ENCODE measurements around the gene SNTN.
"Not testable (repeated sequence)": the region's sequence is repeated elsewhere in the genome, so short reads cannot be mapped to it uniquely, and the experiment has no call there.

Gene SNTN

DNA sequence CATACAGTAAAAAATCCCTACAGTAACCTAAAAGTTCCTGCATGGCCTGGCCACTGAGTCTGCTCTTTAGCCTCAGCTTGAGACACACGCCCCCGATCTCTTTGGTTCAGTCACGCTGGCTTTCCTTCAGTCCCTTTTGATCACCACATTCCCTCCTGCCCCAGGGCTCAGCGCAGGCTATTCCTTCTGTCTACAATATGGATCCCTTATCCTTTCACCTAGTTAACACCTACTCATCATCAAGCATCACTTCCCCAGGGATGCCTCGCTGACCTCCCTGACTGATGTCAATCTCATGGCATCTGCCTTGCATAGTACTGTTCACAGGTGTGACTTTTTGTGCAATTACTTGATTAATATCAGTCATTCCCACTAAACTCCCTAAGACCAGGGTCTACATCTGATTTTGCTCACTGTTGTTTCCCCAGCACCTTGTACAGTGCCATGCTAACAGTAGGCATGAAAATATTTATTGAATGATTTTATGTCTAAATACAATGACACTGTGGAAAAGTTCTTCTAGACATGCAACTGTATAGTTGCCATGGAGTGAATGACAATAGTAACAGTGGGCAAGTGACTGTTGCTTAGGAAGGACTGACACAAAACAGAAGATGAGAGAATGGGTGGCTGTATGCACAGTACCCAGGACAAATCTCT lies at the start of gene SNTN:
Gene SNTN, plus strand, starts transcription at position 610 of the 660 bp plus-strand sequence. Its CDS starts 13 bp downstream, at position 623.
- DNase-seq (ENCODE audit: low read depth in 2 of 2, low spot score in 1 of 2), result no peak

DNA sequence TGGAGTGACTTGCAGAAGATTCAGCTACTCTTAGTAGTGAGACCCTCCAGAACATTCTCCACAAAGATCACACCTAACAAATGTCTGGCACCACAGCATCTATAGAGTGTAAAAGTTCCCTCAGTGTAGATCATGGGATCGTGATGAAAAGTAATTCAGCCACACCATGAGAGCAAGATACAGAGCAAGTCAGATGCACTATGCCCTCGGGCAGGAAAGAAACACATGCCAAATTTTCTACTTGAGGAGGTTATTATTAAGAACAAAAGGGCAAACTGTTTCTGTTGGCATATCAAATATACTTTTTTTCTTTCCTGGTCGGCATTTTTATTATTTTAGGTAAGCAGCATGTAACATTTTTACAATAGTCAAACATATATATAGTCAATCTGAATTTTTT lies 44.8 kb upstream of the SNTN start:
- DNase-seq (ENCODE audit: low read depth in 2 of 2, low spot score in 1 of 2), result no peak

DNA sequence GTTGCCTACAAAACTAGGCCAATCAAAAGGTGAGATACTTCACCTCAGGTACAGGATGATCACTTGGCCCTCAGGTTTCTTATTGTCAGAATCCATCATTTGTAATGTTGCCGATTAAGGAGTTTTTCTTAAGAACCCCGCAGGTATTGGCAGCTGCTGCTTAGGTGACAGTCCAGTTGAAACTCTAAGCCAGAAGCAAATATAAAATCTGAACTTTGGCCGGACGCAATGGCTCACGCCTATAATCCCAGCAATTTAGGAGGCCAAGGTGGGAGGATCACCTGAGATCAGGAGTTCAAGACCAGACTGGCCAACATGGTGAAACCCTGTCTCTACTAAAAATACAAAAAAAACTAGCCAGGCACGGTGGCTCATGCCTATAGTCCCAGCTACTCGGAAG lies 43.1 kb upstream of the SNTN start:
- no peak for DNase-seq (ENCODE audit: low read depth in 2 of 2, low spot score in 1 of 2)

DNA sequence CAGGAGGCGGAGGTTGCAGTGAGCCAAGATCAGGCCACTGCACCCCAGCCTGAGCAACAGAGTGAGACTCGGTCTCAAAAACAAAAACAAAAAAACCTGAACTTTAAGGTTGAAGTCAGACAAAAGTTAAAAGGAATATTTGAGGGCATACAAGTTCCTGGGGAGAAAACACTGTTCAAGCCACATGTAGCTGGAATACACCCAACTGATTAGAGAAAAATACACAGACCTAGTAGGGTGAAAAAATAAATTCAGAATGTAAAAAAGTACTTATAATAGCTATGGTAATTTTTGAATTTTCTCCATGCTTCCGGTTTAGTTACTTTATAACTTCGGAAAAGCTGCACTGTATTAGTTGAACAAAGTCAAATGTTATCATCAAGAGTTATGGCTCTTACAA lies 42.6 kb upstream of the SNTN start:
- no peak for DNase-seq (ENCODE audit: low read depth in 2 of 2, low spot score in 1 of 2)

DNA sequence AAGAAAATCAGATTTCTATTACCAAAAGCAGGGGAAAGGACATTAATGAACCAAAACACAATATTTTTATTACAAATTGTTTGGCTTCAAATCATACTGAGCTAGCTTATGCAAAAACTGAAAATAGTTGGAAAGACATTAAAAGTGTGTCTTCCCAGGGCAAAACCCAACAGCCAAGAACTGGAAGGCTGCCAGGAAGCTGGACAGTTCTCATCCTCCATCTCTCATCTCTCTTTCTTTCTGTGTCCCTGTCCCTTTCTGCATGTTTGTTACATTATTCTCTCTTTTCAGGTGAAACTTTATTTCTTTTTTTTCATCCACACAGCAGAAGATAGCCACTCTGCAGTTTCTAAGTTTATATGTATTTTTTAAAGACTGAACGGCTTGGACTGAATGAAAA lies 41.1 kb upstream of the SNTN start:
- no peak for DNase-seq (ENCODE audit: low read depth in 2 of 2, low spot score in 1 of 2)

DNA sequence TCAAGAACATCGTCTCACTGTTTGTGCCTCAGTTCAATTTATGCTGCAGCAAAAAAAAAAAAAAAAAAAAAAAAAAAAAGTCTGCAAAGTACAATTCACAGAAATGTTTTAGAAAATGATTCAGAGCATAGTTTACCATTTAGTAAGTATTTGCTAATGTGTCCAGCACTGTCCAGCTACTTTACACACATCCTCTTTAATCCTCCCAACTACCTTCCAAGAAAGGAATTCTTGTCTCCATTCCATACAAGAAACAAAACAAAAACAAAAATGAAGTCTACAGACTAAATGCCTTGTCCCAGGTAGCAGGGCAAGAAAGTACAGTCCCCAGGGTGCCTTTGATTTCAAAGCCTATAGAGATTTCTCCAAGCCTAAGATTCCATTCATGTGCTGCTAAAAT lies 38.9 kb upstream of the SNTN start:
- no peak for DNase-seq (ENCODE audit: low read depth in 2 of 2, low spot score in 1 of 2)

DNA sequence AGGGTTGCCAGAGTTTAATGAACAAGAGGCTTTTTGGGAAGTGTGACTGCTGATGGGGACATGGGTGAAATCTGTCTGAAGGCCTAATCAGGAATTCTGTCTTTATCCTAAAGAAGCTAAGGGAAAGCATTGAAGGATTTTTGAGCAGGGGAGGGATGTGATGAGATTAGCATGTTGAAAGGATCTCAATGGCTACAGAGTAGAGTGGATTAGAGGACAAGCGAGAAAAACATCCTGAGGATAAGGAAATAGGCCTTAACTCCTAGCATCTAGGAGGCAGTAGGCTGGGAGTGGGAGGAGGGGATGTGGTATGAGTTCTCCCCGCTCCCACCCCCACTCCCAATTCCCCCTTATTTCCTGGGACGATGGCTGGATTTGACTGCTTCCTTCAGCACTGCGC lies 35.1 kb upstream of the SNTN start:
- DNase-seq (ENCODE audit: low read depth in 2 of 2, low spot score in 1 of 2), result no peak

DNA sequence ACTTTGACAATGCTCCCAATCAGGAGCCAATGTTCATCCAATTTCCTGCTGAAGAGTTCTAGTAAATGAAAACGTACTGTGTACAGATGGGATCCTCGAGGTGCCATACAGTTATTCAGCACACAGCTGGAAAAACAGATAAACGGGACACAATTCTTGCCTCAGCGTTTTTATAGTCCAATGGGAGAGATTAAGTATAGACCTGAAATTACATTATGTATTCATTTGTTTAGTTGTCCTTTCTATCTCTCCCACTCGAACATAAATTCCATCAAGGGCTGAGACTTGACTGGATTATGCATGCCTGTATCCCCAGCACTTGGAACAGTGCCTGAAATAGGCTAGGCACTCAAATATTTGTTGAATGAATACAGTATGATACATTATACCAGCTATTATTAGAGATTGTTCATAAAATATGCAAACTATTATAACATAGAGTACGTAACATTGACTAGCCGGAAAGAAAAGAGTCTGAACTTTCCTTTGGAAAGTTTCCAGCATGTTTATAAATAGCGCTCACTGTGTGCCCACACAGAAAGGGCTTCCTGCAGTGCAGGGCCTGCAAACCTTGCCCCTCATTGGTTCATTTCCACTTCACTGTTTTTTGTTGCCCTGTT lies 27.4 kb upstream of the SNTN start:
- DNase-seq (ENCODE audit: low read depth in 2 of 2, low spot score in 1 of 2), result no peak

DNA sequence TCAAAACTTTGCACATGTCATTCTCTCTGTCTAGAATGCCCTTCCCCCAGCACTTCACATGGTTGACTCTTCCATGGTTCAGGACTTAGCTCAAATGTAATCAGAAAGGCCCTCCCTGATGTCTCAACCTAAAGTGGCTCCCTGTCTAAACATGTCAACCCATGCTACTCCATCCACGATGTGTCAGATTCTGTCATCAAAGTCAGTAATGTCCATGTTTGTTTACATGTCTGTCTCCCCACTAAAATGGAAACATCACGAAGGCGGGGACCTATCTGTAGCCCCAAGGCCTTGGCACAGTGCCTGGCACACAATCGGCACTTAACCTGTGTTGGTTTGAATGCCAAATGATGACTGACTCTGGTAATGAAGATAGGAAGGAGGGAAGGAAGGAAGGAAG lies 20.8 kb upstream of the SNTN start:
- no peak for DNase-seq (ENCODE audit: low read depth in 2 of 2, low spot score in 1 of 2)

DNA sequence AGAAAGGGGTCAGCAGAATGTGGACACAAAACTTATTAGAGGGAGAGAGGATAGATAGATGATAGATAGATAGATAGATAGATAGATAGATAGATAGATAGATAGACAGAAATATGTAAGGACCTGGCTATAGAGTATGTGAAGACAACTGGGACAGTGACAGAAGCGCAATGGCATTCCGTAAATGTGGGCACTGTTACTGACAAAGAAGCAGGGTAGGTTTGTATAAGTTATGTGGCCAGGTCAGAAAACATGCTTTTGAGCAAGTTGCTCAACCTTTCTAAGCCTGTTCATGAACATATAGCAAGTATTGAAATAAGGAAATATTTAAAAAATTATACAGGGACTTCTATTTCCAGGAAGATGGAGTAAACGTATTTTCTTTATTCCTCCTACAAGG lies 17.3 kb upstream of the SNTN start:
- no peak for DNase-seq (ENCODE audit: low read depth in 2 of 2, low spot score in 1 of 2)

DNA sequence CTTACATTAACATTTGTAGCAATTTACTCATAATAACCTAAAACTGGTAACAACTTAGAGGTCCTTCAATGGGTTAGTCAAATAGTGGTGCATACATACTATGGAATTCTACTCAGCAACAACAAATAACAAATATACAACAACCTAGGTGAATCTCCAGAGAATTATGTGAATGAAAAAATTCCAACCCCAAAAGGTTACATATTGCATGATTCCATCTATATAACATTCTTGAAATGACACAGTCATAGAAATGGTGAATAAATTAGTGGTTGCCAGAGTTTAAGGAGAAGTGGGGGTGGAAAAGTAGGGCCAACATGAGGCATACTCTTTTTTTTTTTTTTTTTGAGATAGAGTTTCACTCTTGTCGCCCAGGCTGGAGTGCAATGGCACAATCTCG lies 12.7 kb upstream of the SNTN start:
- DNase-seq (ENCODE audit: low read depth in 2 of 2, low spot score in 1 of 2), result no peak

DNA sequence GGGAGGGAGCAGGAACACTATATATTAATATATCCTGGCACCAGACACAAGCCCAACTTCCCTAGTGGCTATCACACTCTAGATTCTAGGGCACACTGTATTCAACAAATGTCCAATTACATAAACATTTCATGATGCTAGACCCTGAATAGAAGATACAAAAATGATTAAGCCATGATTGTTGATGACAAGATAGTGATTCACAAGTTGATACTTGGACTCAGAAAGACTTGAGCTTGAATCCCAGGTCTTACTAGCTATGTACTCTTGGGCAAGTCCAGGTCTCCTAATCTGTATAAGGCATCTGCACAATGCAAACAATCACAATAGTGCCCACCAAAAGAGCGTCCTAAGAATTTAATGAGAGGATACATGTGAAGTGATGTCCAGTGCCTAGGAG lies 10.0 kb upstream of the SNTN start:
- DNase-seq (ENCODE audit: low read depth in 2 of 2, low spot score in 1 of 2), result no peak

DNA sequence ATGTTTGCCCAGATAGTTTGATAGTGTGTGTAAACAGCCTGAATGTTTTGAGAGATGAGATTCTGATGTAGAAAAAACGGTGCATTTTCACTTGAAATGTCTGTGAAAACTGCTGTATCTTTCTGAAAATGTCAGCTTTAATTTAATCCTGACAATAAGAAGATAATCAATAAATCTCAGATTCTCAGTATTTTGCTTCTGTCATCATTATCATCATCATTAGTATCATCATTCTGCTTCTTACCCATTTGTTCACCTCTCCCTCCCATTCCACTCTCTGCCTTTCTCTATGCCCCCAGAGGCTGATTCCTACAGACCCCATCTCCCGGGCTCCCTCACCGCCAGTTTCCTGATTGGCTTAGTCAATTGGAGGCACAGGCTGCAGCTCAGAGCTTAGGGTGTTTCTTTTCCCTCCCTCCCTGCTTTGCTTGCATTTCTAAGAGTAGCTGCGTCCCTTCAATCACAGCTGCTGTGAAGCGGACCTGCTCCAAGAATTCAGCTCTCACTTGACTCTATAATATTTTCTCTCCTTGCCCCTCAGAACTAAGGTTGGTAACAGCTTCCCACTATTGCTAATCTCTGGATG lies 8.2 kb upstream of the SNTN start:
- DNase-seq (ENCODE audit: low read depth in 2 of 2, low spot score in 1 of 2), result no peak

DNA sequence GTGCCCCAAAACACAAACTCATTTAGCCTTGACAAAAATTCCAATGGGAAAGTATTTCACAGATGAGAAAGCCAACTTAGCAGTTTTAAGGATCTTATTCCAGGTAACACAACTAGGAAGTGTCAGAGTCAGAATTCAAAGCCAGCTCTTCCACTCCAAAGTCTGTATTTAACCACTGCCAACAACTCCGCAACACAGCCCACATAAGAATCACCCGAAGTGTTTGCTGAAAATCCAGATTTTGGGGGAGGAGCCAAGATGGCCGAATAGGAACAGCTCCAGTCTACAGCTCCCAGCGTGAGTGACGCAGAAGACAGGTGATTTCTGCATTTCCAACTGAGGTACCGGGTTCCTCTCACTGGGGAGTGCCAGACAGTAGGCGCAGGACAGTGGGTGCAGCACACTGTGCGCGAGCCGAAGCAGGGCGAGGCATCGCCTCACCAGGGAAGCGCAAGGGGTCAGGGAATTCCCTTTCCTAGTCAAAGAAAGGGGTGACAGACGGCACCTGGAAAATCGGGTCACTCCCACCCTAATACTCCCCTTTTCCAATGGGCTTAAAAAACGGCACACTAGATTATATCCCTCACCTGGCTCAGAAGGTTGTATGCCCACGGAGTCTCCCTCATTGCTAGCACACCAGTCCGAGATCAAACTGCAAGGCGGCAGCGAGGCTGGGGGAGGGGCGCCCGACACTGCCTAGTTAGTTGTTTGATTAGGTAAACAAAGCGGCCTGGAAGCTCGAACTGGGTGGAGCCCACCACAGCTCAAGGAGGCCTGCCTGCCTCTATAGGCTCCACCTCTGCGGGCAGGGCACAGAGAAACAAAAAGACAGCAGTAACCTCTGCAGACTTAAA lies 7.3 kb upstream of the SNTN start:
- not testable (repeated sequence) for DNase-seq (ENCODE audit: low read depth in 2 of 2, low spot score in 1 of 2)

DNA sequence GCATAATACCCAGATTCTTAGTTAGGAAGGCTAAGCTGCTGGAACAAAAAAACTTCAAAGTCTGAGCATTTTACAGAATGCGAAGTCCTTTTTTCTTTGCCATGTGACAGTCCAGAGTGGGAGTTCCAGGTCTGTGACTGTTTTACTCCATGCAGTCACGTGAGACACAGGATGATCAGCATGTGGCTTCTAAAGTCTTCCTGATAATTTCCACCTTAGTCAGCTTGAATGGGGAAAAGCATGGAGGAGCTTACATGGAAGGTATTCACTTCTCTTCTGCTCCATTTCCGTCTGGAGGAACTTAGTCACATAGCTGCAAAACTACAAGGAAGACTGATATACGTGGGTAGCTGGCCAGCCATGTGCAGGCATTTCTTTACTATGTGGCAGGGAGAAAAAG lies 1.7 kb downstream of the SNTN start:
- DNase-seq (ENCODE audit: low read depth in 2 of 2, low spot score in 1 of 2), result no peak

DNA sequence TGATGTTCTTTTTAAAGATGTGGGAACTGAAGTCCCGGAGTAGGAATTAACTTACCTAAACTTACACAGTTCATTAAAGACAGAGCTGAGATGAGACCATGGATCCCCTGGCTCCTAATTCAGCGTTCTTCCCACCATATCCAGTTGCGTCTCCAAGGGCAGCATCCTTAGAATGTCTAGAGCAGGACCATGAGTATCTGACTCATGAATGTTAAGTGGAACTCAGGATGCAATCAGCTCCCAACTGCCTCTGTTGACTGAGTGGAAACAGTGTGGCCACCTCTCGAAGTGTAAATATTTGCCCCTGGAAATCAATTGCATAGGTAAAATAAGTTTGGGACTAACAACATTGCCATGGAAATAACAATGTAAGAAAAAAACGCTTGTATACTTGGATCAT lies 2.5 kb downstream of the SNTN start:
- no peak for DNase-seq (ENCODE audit: low read depth in 2 of 2, low spot score in 1 of 2)

DNA sequence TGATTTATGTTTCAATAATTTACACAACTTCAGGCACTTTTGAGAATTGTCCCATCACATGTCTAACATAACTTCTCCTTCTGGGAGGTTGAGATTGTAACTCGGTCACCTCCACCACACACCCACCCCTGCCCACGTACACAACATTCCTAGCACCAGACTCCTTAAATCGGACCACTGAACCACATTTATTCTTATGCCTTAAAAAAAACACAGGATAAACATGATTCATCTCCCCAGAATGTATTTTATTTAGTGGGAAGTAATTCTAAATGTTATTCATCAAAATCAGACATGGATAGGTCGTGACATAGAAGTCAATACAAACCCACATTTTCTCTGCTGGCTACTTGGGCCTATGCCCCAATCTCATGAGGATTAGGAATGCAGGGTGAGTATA lies 3.0 kb downstream of the SNTN start:
- no peak for DNase-seq (ENCODE audit: low read depth in 2 of 2, low spot score in 1 of 2)

DNA sequence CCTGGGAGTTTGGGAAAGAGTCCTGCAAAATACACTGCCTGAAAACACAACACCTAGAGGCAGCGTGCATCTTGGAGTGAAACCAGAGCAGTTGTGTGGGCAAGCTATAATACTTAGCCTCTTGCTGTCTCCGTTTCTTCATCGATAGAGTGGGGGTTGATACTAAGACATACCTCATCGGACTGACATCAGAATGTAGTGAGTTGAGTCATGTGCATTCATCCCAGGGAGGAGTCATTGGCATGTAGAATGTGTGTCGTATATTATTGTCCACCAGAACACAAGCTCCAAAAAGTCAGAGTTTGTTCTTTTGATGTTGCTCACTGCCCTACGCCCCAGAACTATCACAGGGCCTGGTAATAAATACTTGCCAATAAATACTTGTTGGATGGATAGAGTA lies 4.3 kb downstream of the SNTN start:
- DNase-seq (ENCODE audit: low read depth in 2 of 2, low spot score in 1 of 2), result no peak

DNA sequence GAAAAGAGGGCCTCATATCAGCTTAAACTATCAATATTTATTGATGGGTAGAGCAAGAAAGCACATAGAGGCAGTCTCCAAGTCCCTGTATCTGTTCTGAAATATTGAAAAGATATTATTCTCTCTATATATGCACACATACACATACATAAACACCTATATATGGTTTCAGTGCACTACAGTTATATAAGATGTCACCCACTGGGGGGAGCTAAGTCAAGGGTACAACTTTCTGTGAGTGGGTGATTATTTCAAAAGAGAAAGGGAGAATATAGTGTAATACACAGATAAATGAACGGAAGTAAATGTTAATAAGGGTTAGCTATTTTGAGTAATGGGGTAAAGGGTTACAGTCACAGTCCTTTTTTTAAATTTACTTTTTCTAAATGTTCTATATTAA lies 8.8 kb downstream of the SNTN start:
- DNase-seq (ENCODE audit: low read depth in 2 of 2, low spot score in 1 of 2), result no peak

DNA sequence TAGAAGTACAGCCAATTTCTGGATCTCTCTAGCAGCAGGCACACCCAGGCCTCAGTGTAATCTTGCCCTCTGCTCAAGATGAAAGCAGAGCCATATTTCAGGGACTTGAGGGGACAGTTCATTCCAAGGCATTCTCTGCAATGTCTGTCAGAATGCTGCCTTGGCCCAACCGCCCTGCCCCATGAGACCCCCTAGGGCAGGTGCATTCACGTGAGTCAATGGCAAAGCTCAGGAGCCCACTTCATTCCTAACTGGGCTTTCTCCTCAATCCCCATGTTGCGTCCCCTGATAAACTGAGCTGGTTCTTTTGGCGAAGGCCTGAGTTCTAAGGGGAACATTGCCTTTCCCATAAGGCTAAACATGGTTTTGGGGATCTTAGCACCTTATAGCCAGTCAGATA lies 9.5 kb downstream of the SNTN start:
- DNase-seq (ENCODE audit: low read depth in 2 of 2, low spot score in 1 of 2), result no peak

DNA sequence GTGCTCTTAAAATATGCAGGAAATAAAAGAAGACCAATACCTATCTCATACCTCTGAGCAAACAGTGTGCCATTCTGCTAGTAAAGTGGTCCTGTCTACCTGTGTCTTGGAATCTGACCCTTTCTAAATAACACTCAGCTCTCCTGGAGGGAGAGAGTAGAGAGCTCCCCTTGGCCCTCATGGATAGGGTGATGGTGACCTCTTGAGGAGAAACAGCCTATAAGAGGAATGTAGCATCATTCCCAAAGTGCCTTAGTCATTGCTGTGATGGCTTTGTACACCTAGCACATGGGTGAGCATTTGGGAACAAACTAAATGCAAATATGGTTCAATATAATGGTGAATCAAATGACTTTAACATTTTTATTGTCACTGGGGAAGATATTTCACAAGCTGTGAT lies 10.0 kb downstream of the SNTN start:
- DNase-seq (ENCODE audit: low read depth in 2 of 2, low spot score in 1 of 2), result no peak

DNA sequence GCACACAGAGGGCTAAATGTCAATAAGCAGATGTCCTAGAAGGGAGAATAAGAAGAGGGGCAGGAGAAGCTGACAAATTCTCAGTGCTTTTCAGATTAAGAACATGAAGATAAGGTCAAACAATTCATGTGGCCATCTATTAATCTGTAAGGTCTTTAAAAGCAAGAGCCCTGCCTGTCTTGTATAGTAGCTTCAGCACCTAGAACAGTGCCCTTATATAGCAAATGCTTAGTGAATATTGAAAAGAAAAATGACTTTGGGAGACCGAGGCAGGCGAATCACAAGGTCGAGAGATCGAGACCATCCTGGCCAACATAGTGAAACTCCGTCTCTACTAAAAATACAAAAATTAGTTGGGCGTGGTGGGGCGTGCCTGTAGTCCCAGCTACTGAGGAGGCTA lies 18.1 kb downstream of the SNTN start:
- DNase-seq (ENCODE audit: low read depth in 2 of 2, low spot score in 1 of 2), result no peak
